ENCODE data around the gene UBE2L6. TPM values are rescaled to one million over a fixed set of nuclear protein-coding genes. Genes with fewer than 3 reads are reported as not detected.

Gene UBE2L6
- total RNA-seq (2021) (30.4 and 38.8 TPM in 2 replicates), Bru-seq, nascent RNA (percentile 49 among the genes with signal in this experiment), BruChase-seq, experiment 1, labeled RNA remaining after a 2-hour chase (percentile 43 among the genes with signal in this experiment), BruChase-seq, experiment 2, labeled RNA remaining after a 6-hour chase (percentile 50 among the genes with signal in this experiment)
- long read RNA-seq, transcript UBE2L6-202 (4 exons, 1,573 nt) = minor isoform, 6 of 63 reads
- long read RNA-seq, transcript UBE2L6-201 (4 exons, 1,354 nt) = major isoform, 51 of 63 reads
- long read RNA-seq, partial matches to known transcripts = 1 of 63 reads
- long read RNA-seq, other reads (novel, unspliced or antisense) = 5 of 63 reads

- BruUV-seq (replicated peaks) = no TSS peak
- H3K27ac ChIP-seq (ENCODE audit: low read depth, low read length, poor library complexity, severe bottlenecking) = peak within 1 kb of the TSS; percentile 68
- peak within 1 kb of the TSS; percentile 68 for H3K4me3 ChIP-seq (ENCODE audit: low read depth, low read length, poor library complexity, severe bottlenecking)
- TF ChIP-seq CTCF (conservative IDR thresholded peaks at IDR 0.05; ENCODE audit: low read depth, low read length) (peak; percentile 98), EZH2 (IDR thresholded peaks at IDR 0.05; ENCODE audit: borderline replicate concordance, low read depth, low read length, poor library complexity, severe bottlenecking) (no peak)
- no peaks in the 10 kb centered on the region for H3K9me3 ChIP-seq (ENCODE audit: low read depth, low read length, poor library complexity, severe bottlenecking)
- no peaks in the 10 kb centered on the region for H3K4me1 ChIP-seq (ENCODE audit: insufficient read depth, low read length, poor library complexity, severe bottlenecking)
- peak; percentile 68 for DNase-seq (ENCODE audit: low spot score)
- no peaks in the 10 kb centered on the region for H3K36me3 ChIP-seq (ENCODE audit: insufficient read depth, low read length, poor library complexity, severe bottlenecking)
- POLR2A ChIA-PET (ENCODE audit: low non-redundant PET) = interaction anchor here (1.0 kb wide), 2 partner anchors 73 to 80 kb away, joined by 5 to 11 read pairs; no protein-coding TSS in a partner anchor
- intact Hi-C loops (cut with micrococcal nuclease; ENCODE audit: unreplicated experiment) = loop anchor here (1.0 to 10.0 kb wide), 3 partner anchors 74 to 947 kb away; no protein-coding TSS in a partner anchor
- H3K27me3 ChIP-seq (replicated peaks; ENCODE audit: insufficient read depth, low read depth, low read length, poor library complexity) = no peaks in the 10 kb centered on the region
- CTCF ChIA-PET = interaction anchor here (0.6 to 2.3 kb wide), 5 partner anchors 11 to 233 kb away, joined by 4 to 50 read pairs (median 5); no protein-coding TSS in a partner anchor
Measured at GRCh38 chr11:57567515-57568329, at the start of gene UBE2L6. TSS of gene UBE2L6 (minus strand) at chr11:57567672. CDS start at chr11:57567611, 61 bp downstream.

- BruUV-seq (replicated peaks) = no TSS peak
- no peak for DNase-seq (ENCODE audit: low spot score)
- no peaks in the 10 kb centered on the region for H3K36me3 ChIP-seq (ENCODE audit: insufficient read depth, low read length, poor library complexity, severe bottlenecking)
- H3K9me3 ChIP-seq (ENCODE audit: low read depth, low read length, poor library complexity, severe bottlenecking) = peaks cover 8% of the 10 kb centered on the region
- H3K4me1 ChIP-seq (ENCODE audit: insufficient read depth, low read length, poor library complexity, severe bottlenecking) = no peaks in the 10 kb centered on the region
- TF ChIP-seq CTCF (conservative IDR thresholded peaks at IDR 0.05; ENCODE audit: low read depth, low read length) = no peak
- TF ChIP-seq EZH2 (IDR thresholded peaks at IDR 0.05; ENCODE audit: borderline replicate concordance, low read depth, low read length, poor library complexity, severe bottlenecking) = no peak
- no peak overlapping the region for H3K27ac ChIP-seq (ENCODE audit: low read depth, low read length, poor library complexity, severe bottlenecking)
- intact Hi-C loops (cut with micrococcal nuclease; ENCODE audit: unreplicated experiment) = no loop called here
- no peaks in the 10 kb centered on the region for H3K27me3 ChIP-seq (replicated peaks; ENCODE audit: insufficient read depth, low read depth, low read length, poor library complexity)
- POLR2A ChIA-PET (ENCODE audit: low non-redundant PET) = no interaction called here
- CTCF ChIA-PET = no interaction called here
- no peak overlapping the region for H3K4me3 ChIP-seq (ENCODE audit: low read depth, low read length, poor library complexity, severe bottlenecking)
Measured at GRCh38 chr11:57616595-57616994, 49.1 kb upstream of the UBE2L6 start.

- BruUV-seq (replicated peaks) = no TSS peak
- H3K27ac ChIP-seq (ENCODE audit: low read depth, low read length, poor library complexity, severe bottlenecking) = no peak overlapping the region
- no peak for TF ChIP-seq CTCF (conservative IDR thresholded peaks at IDR 0.05; ENCODE audit: low read depth, low read length)
- TF ChIP-seq EZH2 (IDR thresholded peaks at IDR 0.05; ENCODE audit: borderline replicate concordance, low read depth, low read length, poor library complexity, severe bottlenecking) = no peak
- intact Hi-C loops (cut with micrococcal nuclease; ENCODE audit: unreplicated experiment) = no loop called here
- CTCF ChIA-PET = no interaction called here
- peaks cover 8% of the 10 kb centered on the region for H3K9me3 ChIP-seq (ENCODE audit: low read depth, low read length, poor library complexity, severe bottlenecking)
- H3K36me3 ChIP-seq (ENCODE audit: insufficient read depth, low read length, poor library complexity, severe bottlenecking) = no peaks in the 10 kb centered on the region
- H3K27me3 ChIP-seq (replicated peaks; ENCODE audit: insufficient read depth, low read depth, low read length, poor library complexity) = peaks cover 3% of the 10 kb centered on the region
- POLR2A ChIA-PET (ENCODE audit: low non-redundant PET) = no interaction called here
- H3K4me3 ChIP-seq (ENCODE audit: low read depth, low read length, poor library complexity, severe bottlenecking) = no peak overlapping the region
- DNase-seq (ENCODE audit: low spot score) = no peak
- H3K4me1 ChIP-seq (ENCODE audit: insufficient read depth, low read length, poor library complexity, severe bottlenecking) = no peaks in the 10 kb centered on the region
Measured at GRCh38 chr11:57615308-57615707, 47.8 kb upstream of the UBE2L6 start.
